ENCODE results near the gene MAGI2.

MAGI2 gene

GRCh38 chr7:78690174-78690573, 763.3 kb downstream of the MAGI2 start:
- Mint-ChIP-seq H3K27ac (no peak overlapping the region), H3K4me1 (ENCODE audit: low read depth) (no peaks in the 10 kb centered on the region), H3K4me3 (no peak overlapping the region), H3K36me3 (ENCODE audit: low read depth) (no peaks in the 10 kb centered on the region), H3K9me3 (no peaks in the 10 kb centered on the region), H3K27me3 (peaks cover 3% of the 10 kb centered on the region)
- intact Hi-C loops (cut with micrococcal nuclease) = no loop called here

DNA sequence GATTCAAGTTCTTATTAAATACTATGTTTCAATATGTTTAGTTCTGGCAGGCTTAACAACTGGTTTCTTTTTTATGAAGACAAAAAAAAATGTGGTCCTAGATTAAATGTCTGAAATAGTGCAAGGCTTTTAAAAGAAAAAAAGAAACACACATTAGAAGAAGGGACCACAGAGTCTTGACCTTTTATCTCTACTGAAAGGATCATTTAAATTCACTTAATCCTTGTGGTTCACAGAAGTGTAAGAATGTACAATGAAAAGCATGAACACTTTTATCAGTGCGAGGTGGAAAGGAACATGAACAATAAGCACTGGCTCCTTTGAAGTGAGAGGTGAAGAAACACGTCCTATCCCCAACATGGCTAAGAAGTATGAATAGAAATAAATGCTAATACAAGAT, 765.1 kb downstream of the MAGI2 start:
- no peak overlapping the region for H3K27ac Mint-ChIP-seq
- intact Hi-C loops (cut with micrococcal nuclease) = no loop called here
- H3K9me3 Mint-ChIP-seq = no peaks in the 10 kb centered on the region
- H3K36me3 Mint-ChIP-seq (ENCODE audit: low read depth) = no peaks in the 10 kb centered on the region
- no peaks in the 10 kb centered on the region for H3K4me1 Mint-ChIP-seq (ENCODE audit: low read depth)
- H3K27me3 Mint-ChIP-seq = peaks cover 3% of the 10 kb centered on the region
- no peak overlapping the region for H3K4me3 Mint-ChIP-seq

DNA sequence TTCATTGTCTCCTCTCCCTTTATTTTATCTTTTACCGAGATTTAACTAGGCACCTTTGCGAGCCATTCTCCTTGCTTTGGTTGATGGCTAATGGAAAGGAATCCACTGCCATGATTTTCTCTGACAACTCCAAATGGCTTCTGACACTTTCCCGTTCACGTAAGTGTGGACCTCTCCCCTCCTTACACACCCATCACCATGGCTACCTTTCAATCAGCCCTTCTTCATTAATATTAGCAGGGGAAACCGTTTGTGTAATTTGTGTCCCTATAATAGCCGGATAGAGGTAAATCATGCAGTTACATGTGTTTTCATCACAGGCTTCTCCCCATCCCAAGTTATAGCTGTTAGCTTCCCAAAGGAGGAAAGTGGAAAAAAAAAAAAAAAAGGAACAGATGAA, 767.3 kb downstream of the MAGI2 start:
- intact Hi-C loops (cut with micrococcal nuclease) = no loop called here
- Mint-ChIP-seq H3K4me3 (no peak overlapping the region), H3K4me1 (ENCODE audit: low read depth) (no peaks in the 10 kb centered on the region), H3K27me3 (peaks cover 8% of the 10 kb centered on the region), H3K27ac (no peak overlapping the region), H3K36me3 (ENCODE audit: low read depth) (no peaks in the 10 kb centered on the region), H3K9me3 (no peaks in the 10 kb centered on the region)

GRCh38 chr7:78684201-78684600, 769.3 kb downstream of the MAGI2 start:
- Mint-ChIP-seq H3K4me1 (ENCODE audit: low read depth) (no peaks in the 10 kb centered on the region), H3K27me3 (peaks cover 8% of the 10 kb centered on the region), H3K9me3 (no peaks in the 10 kb centered on the region), H3K27ac (no peak overlapping the region), H3K36me3 (ENCODE audit: low read depth) (no peaks in the 10 kb centered on the region), H3K4me3 (no peak overlapping the region)
- intact Hi-C loops (cut with micrococcal nuclease) = no loop called here

DNA sequence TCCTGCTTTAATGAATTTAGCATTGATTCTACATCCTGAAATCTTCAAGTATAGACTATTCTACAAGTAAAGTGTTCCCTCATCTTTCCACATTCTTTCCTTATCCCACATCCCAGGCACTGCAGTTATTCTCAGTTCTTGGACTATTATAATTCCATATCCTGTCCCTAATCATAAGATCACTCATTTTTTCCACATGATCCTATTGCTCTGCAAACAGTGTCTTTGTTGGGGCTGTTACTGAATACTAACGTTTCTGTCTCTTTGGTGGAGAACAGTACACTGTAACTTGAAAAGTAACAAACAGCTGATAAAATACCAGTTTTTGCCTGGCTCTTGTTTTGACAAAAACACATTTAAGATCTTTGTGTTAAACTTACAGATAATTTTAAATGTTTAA, 769.9 kb downstream of the MAGI2 start:
- no peak overlapping the region for H3K27ac Mint-ChIP-seq
- no peaks in the 10 kb centered on the region for H3K9me3 Mint-ChIP-seq
- H3K36me3 Mint-ChIP-seq (ENCODE audit: low read depth) = no peaks in the 10 kb centered on the region
- no peak overlapping the region for H3K4me3 Mint-ChIP-seq
- peaks cover 10% of the 10 kb centered on the region for H3K27me3 Mint-ChIP-seq
- intact Hi-C loops (cut with micrococcal nuclease) = no loop called here
- H3K4me1 Mint-ChIP-seq (ENCODE audit: low read depth) = no peaks in the 10 kb centered on the region

DNA sequence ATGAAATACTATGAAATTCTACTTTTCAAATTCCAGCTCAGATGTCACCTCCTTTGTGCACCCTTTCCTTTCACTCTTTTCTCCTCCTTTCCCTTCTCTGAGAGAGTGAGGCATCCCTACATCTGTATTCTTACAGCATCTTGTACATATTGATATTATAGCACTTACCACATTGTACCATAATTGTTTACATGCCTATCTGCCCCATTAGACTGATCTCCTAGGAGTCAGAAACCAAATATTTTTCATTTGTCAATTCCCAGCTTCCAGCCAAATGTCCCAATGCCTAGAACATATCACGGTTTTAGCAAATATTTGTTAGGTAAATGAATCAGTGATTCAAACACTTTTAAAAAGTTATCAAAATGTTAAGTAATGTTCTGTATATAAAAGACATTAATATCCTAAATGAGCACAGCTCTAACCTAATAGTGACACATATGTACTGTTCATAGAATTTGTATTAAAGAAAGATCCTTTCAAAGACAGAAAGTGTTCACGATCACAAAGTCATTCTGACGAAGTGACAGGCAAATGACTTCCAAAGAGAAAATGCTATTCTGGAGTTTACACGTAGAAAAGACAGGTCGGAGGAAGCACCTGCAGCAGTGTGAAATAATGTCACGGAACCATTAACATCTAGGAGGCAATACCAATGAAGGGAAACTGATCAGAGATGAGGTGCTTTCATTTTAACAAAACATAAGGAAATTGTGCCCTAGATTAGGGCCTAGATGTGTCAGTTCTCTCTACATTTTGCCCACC, 774.2 kb downstream of the MAGI2 start:
- intact Hi-C loops (cut with micrococcal nuclease) = no loop called here
- H3K4me1 Mint-ChIP-seq (ENCODE audit: low read depth) = no peaks in the 10 kb centered on the region
- peaks cover 12% of the 10 kb centered on the region for H3K27me3 Mint-ChIP-seq
- H3K4me3 Mint-ChIP-seq = no peak overlapping the region
- no peak overlapping the region for H3K27ac Mint-ChIP-seq
- no peaks in the 10 kb centered on the region for H3K36me3 Mint-ChIP-seq (ENCODE audit: low read depth)
- H3K9me3 Mint-ChIP-seq = no peaks in the 10 kb centered on the region

- intact Hi-C loops (cut with micrococcal nuclease) = no loop called here
- Mint-ChIP-seq H3K4me1 (ENCODE audit: low read depth) (no peaks in the 10 kb centered on the region), H3K4me3 (no peak overlapping the region), H3K9me3 (no peaks in the 10 kb centered on the region), H3K27me3 (peaks cover 9% of the 10 kb centered on the region), H3K27ac (no peak overlapping the region), H3K36me3 (ENCODE audit: low read depth) (no peaks in the 10 kb centered on the region)
These were observed 776.1 kb downstream of the MAGI2 start for GRCh38 chr7:78677391-78677790.

- Mint-ChIP-seq H3K4me1 (ENCODE audit: low read depth) (no peaks in the 10 kb centered on the region), H3K36me3 (ENCODE audit: low read depth) (no peaks in the 10 kb centered on the region), H3K27ac (no peak overlapping the region), H3K4me3 (no peak overlapping the region), H3K9me3 (no peaks in the 10 kb centered on the region), H3K27me3 (peaks cover 7% of the 10 kb centered on the region)
- intact Hi-C loops (cut with micrococcal nuclease) = no loop called here
These were observed 778.0 kb downstream of the MAGI2 start for GRCh38 chr7:78675511-78675910.

DNA sequence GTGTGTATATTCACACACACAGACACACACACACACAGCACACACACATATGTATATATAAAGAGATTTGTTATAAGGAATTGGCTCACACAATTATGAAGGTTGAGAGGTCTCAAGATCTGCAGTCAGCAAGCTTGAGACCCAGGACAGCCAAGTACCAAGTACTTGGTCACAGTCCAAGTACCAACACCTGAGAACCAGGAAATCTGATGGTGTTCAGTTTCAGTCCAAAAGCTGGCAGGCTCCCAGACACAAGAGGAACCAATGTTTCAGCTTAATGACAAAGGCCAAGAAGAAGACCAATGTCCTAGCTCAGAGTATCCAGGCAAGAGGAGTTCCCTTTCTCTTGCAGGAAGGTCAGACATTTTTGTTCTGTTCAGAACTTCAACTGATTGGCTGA, 780.2 kb downstream of the MAGI2 start:
- Mint-ChIP-seq H3K27ac (no peak overlapping the region), H3K36me3 (ENCODE audit: low read depth) (no peaks in the 10 kb centered on the region), H3K4me3 (no peak overlapping the region), H3K4me1 (ENCODE audit: low read depth) (no peaks in the 10 kb centered on the region), H3K9me3 (peaks cover 8% of the 10 kb centered on the region), H3K27me3 (peaks cover 4% of the 10 kb centered on the region)
- intact Hi-C loops (cut with micrococcal nuclease) = no loop called here

- intact Hi-C loops (cut with micrococcal nuclease) = no loop called here
- H3K4me3 Mint-ChIP-seq = no peak overlapping the region
- no peaks in the 10 kb centered on the region for H3K27me3 Mint-ChIP-seq
- no peaks in the 10 kb centered on the region for H3K36me3 Mint-ChIP-seq (ENCODE audit: low read depth)
- no peaks in the 10 kb centered on the region for H3K9me3 Mint-ChIP-seq
- no peaks in the 10 kb centered on the region for H3K4me1 Mint-ChIP-seq (ENCODE audit: low read depth)
- H3K27ac Mint-ChIP-seq = no peak overlapping the region
These were observed 790.5 kb downstream of the MAGI2 start for GRCh38 chr7:78662939-78663338.

GRCh38 chr7:78649976-78650375, 803.5 kb downstream of the MAGI2 start:
- Mint-ChIP-seq H3K9me3 (peaks cover 6% of the 10 kb centered on the region), H3K4me3 (no peak overlapping the region), H3K4me1 (ENCODE audit: low read depth) (no peaks in the 10 kb centered on the region), H3K36me3 (ENCODE audit: low read depth) (no peaks in the 10 kb centered on the region), H3K27me3 (no peaks in the 10 kb centered on the region), H3K27ac (no peak overlapping the region)
- intact Hi-C loops (cut with micrococcal nuclease) = no loop called here

- Mint-ChIP-seq H3K27ac (no peak overlapping the region), H3K4me1 (ENCODE audit: low read depth) (no peaks in the 10 kb centered on the region), H3K27me3 (no peaks in the 10 kb centered on the region), H3K36me3 (ENCODE audit: low read depth) (no peaks in the 10 kb centered on the region), H3K9me3 (peaks cover 6% of the 10 kb centered on the region), H3K4me3 (no peak overlapping the region)
- intact Hi-C loops (cut with micrococcal nuclease) = no loop called here
These were observed 804.2 kb downstream of the MAGI2 start for GRCh38 chr7:78649236-78649635.

DNA sequence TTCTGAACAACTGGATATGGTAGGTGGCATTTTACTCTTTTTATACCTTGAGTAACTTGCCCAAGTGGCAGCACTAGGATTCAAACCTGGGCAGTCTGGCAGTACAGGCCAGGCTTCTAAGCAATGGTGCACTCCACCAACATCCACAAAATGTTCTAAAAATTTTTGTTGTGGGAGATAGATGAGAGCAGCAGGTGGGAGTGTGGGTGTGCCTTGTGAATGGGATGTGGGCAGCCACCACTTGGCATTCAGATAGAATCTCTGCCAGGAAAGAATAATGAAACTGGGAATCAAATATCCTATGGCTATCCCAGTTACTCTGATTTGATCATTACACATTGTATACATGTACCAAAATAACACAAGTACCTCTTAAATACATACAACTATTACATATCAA, 810.7 kb downstream of the MAGI2 start:
- peaks cover 8% of the 10 kb centered on the region for H3K9me3 Mint-ChIP-seq
- no peaks in the 10 kb centered on the region for H3K4me1 Mint-ChIP-seq (ENCODE audit: low read depth)
- intact Hi-C loops (cut with micrococcal nuclease) = no loop called here
- H3K27ac Mint-ChIP-seq = no peak overlapping the region
- H3K36me3 Mint-ChIP-seq (ENCODE audit: low read depth) = no peaks in the 10 kb centered on the region
- no peaks in the 10 kb centered on the region for H3K27me3 Mint-ChIP-seq
- no peak overlapping the region for H3K4me3 Mint-ChIP-seq

DNA sequence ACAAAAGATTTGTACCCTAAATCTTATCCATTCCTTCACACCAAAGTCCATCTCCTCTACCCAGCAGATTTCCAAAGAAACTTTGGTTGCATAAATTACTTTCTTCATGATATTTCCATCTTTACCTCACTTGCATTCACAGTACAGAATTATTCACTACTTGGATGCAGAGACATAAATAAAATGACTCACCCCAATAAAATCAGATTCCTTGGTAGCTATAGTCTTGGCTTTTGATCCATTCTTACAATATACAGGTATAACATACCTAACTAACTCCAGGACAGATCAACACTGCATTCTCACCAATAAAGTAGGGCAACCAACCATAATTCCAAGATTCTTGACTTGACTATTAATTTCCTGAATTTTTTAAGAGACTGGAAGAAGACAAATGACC, 815.1 kb downstream of the MAGI2 start:
- H3K9me3 Mint-ChIP-seq = peaks cover 8% of the 10 kb centered on the region
- no peaks in the 10 kb centered on the region for H3K36me3 Mint-ChIP-seq (ENCODE audit: low read depth)
- no peak overlapping the region for H3K27ac Mint-ChIP-seq

GRCh38 chr7:78636727-78637126, 816.7 kb downstream of the MAGI2 start:
- Mint-ChIP-seq H3K36me3 (ENCODE audit: low read depth) (no peaks in the 10 kb centered on the region), H3K4me3 (no peak overlapping the region), H3K9me3 (peaks cover 8% of the 10 kb centered on the region), H3K4me1 (ENCODE audit: low read depth) (no peaks in the 10 kb centered on the region), H3K27ac (no peak overlapping the region), H3K27me3 (no peaks in the 10 kb centered on the region)
- intact Hi-C loops (cut with micrococcal nuclease) = no loop called here

More for the DNA sequence above, 815.1 kb downstream of the MAGI2 start:
- no peak overlapping the region for H3K4me3 Mint-ChIP-seq
- intact Hi-C loops (cut with micrococcal nuclease) = no loop called here
- no peaks in the 10 kb centered on the region for H3K4me1 Mint-ChIP-seq (ENCODE audit: low read depth)
- H3K27me3 Mint-ChIP-seq = no peaks in the 10 kb centered on the region
